SU-DHL-6 (cell line): ENCODE measurements around the gene AKT1S1.

Experiments
- CTCF ChIP-seq: fragments of 200-600 bp; sonication (generic); IDR thresholded peaks from one replicate; pipeline ENCODE4 v1.5.1; 2017; ENCODE audit warnings: antibody characterized with exemption, mild to moderate bottlenecking, low read length, moderate library complexity; ENCODE audit not compliant: insufficient read depth, poor library complexity, severe bottlenecking
- EZH2phosphoT487 ChIP-seq: fragments of 200-600 bp; sonication (generic), shearing (Covaris generic); conservative IDR thresholded peaks from 2 replicates; pipeline ENCODE4 v1.6.1; 2018; ENCODE audit warnings: mild to moderate bottlenecking, antibody characterized with exemption, low read length, moderate library complexity, mixed read lengths

GRCh38 chr19:49892716-49893115 lies 15.6 kb upstream of the AKT1S1 start:
- TF ChIP-seq CTCF (no peak), EZH2phosphoT487 (no peak)
